Prostate gland (tissue), 2 donors: Measurements from ENCODE around the gene CRK. TPM values are rescaled to one million over a fixed set of nuclear protein-coding genes. Genes with fewer than 3 reads are reported as not detected.
"Not testable (repeated sequence)": the region's sequence is repeated elsewhere in the genome, so short reads cannot be mapped to it uniquely, and the experiment has no call there.

Experiments
- DNase-seq: peaks from one replicate; pipeline ENCODE4 v3.0.0-alpha.2; 2019; ENCODE audit warnings: low spot score
- H3K27ac ChIP-seq, 2 donors: fragments of 200-600 bp; sonication (generic); 2 replicates each; pipeline ENCODE4 v1.5.1; 2017 to 2019
- H3K27me3 ChIP-seq: fragments of 200-600 bp; sonication (generic); replicated peaks from 2 replicates; pipeline ENCODE4 v1.5.1; 2019; ENCODE audit not compliant: insufficient read depth
- H3K36me3 ChIP-seq, 2 donors: fragments of 200-600 bp; sonication (generic); 1 replicate in 1 of 2; 2 replicates in 1 of 2; pipeline versions ENCODE4 v1.5.1 to v1.8.1; 2017 to 2019
- H3K4me1 ChIP-seq: fragments of 200-600 bp; sonication (generic); replicated peaks from 2 replicates; pipeline ENCODE4 v1.5.1; 2019
- H3K4me3 ChIP-seq, 2 donors: fragments of 200-600 bp; sonication (generic); 2 replicates each; pipeline ENCODE4 v1.5.1; 2017 to 2019
- H3K9me3 ChIP-seq: fragments of 200-600 bp; sonication (generic); 2 replicates; pipeline ENCODE4 v1.5.1; 2017
- POLR2A ChIP-seq: fragments of 450-650 bp; IDR thresholded peaks from one replicate; pipeline ENCODE4 v1.6.1; 2016; ENCODE audit warnings: antibody characterized with exemption, mild to moderate bottlenecking
- POLR2AphosphoS5 ChIP-seq: sonication (generic); formaldehyde crosslinking; IDR thresholded peaks from one replicate; pipeline ENCODE4 v1.6.1; 2017; ENCODE audit warnings: antibody characterized with exemption
- WGBS: methylation state at CpG from one replicate; pipeline ENCODE4 v1.1.5; 2018; 5-methylcytosine and 5-hydroxymethylcytosine counted together
- intact Hi-C: fragments of 100-400 bp; cut with DNase I; formaldehyde crosslinking; loops from one replicate; pipeline ENCODE4 v1.14.2; 2022
- total RNA-seq, 2 donors: library from RNA; depleted of rRNA; stranded (reverse); fragments of >200 nt; gene quantifications; one replicate each; pipeline ENCODE4 v1.1.0, GENCODE V29; 2016
- TF ChIP-seq, protein P1 (sequence below), 4 experiments: fragments of 200-600 bp in 2 of 4; fragments of 450-650 bp in 2 of 4; sonication (generic) in 2 of 4; IDR thresholded peaks; 1 replicate in 3 of 4; 2 replicates in 1 of 4; pipeline ENCODE4 v1.5.1; 2016 to 2019; ENCODE audit warnings: antibody characterized with exemption in 4 of 4, mild to moderate bottlenecking in 2 of 4, moderate library complexity in 2 of 4

Gene CRK
- total RNA-seq, 2 donors from 2014 or later = 52.6 to 77.7 TPM

DNA sequence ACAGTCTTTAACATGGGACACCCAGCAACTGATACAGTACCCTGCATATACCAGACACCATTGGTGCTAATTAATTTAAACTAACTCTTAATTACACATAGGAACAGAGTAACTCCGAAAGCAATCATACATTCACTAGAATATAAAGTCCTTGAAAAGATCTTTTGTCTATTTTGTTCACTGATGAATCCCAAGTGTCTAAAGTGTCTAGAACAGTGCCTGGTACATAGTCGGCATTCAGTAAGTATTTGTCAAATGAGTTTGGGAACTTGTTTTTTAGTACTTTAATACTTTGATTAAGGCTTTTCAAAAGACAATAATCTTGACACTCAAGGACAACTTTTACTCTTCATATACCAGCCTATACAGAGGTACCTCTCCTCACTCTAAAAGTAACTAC lies 69.8 kb downstream of the CRK start:
- Histone ChIP-seq H3K27ac (no peak overlapping the region), H3K4me3 (no peak overlapping the region), H3K36me3 (no peaks in the 10 kb centered on the region), H3K9me3 (no peaks in the 10 kb centered on the region), H3K4me1 (peaks cover 10% of the 10 kb centered on the region), H3K27me3 (no peaks in the 10 kb centered on the region)
- no peak for DNase-seq
- no peak for TF ChIP-seq POLR2AphosphoS5
- TF ChIP-seq, protein P1, sequence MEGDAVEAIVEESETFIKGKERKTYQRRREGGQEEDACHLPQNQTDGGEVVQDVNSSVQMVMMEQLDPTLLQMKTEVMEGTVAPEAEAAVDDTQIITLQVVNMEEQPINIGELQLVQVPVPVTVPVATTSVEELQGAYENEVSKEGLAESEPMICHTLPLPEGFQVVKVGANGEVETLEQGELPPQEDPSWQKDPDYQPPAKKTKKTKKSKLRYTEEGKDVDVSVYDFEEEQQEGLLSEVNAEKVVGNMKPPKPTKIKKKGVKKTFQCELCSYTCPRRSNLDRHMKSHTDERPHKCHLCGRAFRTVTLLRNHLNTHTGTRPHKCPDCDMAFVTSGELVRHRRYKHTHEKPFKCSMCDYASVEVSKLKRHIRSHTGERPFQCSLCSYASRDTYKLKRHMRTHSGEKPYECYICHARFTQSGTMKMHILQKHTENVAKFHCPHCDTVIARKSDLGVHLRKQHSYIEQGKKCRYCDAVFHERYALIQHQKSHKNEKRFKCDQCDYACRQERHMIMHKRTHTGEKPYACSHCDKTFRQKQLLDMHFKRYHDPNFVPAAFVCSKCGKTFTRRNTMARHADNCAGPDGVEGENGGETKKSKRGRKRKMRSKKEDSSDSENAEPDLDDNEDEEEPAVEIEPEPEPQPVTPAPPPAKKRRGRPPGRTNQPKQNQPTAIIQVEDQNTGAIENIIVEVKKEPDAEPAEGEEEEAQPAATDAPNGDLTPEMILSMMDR (IDR thresholded peaks at IDR 0.05) = no peak
- TF ChIP-seq POLR2A = no peak
- 73% methylated on average over 2 of the region's 2 CpGs for WGBS
- intact Hi-C loops = no loop called here

DNA sequence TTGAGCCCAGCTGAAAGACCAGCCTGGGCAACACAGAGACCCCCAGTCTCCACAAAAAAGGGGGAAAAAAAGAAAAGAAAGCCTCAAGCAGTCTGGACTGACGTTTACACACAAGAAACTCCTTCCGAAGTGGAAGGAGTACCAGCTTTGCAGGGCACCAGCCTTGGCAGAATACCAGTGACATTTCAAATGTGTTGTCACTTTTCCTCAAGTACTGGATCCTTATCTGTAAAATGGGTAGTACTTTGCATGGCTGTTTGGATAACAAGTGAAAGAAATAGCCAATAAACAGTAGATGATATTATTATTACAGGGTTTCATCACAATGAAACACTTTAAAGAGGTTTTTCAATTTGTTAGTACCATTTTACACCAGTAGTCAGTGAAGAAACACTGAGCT lies 70.2 kb downstream of the CRK start:
- intact Hi-C loops = no loop called here
- no peaks in the 10 kb centered on the region for H3K9me3 ChIP-seq
- no peaks in the 10 kb centered on the region for H3K27me3 ChIP-seq
- DNase-seq = no peak
- no peak overlapping the region for H3K4me3 ChIP-seq
- 11% methylated on average over 2 of the region's 2 CpGs for WGBS
- H3K4me1 ChIP-seq = peaks cover 6% of the 10 kb centered on the region
- H3K27ac ChIP-seq = no peak overlapping the region
- no peak for TF ChIP-seq POLR2AphosphoS5
- TF ChIP-seq, protein P1 (IDR thresholded peaks at IDR 0.05) = no peak
- TF ChIP-seq POLR2A = no peak
- no peaks in the 10 kb centered on the region for H3K36me3 ChIP-seq

DNA sequence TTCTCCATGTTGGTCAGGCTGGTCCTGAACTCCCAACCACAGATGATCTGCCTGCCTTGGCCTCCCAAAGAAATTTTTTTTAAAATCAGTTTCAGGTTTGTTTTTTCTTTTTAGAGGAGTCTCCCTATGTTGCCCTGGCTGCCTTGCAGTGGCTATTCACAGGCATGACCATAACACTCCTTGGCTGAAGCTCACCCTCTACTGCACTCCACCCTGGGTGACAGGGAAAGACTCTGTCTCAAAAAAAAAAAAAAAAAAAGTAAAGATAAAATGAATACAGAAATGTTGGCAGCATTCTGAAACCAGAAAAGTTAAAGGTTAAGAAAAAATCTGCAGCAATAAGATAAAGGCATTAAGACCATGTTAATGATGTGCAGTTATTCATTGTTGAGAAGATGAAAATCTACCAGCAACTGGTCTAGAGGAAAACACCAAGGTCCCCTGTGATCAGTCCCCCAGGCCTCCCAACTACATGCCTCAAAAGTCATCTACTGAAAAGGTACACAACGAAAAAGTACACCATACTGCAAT lies 71.1 kb downstream of the CRK start:
- no peaks in the 10 kb centered on the region for H3K9me3 ChIP-seq
- intact Hi-C loops = no loop called here
- H3K27me3 ChIP-seq = no peaks in the 10 kb centered on the region
- H3K36me3 ChIP-seq = no peaks in the 10 kb centered on the region
- WGBS = 7% methylated on average over 1 of the region's 1 CpG
- H3K4me1 ChIP-seq = no peaks in the 10 kb centered on the region
- no peak overlapping the region for H3K4me3 ChIP-seq
- no peak overlapping the region for H3K27ac ChIP-seq
- no peak for TF ChIP-seq POLR2A
- no peak for TF ChIP-seq POLR2AphosphoS5
- TF ChIP-seq, protein P1 (IDR thresholded peaks at IDR 0.05) = no peak
- no peak for DNase-seq

DNA sequence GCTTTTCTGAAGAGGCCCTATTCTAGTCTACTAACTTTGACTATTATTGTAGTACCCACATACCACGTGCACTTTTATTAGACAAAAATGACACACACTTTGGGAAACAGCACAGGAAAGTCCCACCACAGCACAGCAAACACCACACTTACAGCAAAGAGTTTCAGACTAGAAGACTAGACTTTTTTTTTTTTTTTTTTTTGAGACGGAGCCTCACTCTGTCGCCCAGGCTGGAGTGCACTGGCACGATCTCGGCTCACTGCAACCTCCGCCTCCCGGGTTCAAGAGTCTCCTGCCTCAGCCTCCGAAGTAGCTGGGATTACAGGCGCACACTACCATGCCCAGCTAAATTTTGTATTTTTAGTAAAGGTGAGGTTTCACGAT lies 76.1 kb downstream of the CRK start:
- TF ChIP-seq, protein P1 (IDR thresholded peaks at IDR 0.05) = no peak
- TF ChIP-seq POLR2A (no peak), POLR2AphosphoS5 (no peak)
- no peak overlapping the region for H3K4me3 ChIP-seq
- 57% methylated on average over 10 of the region's 10 CpGs for WGBS
- no peaks in the 10 kb centered on the region for H3K9me3 ChIP-seq
- no peaks in the 10 kb centered on the region for H3K27me3 ChIP-seq
- no peaks in the 10 kb centered on the region for H3K36me3 ChIP-seq
- H3K4me1 ChIP-seq = peaks cover 26% of the 10 kb centered on the region
- no peak for DNase-seq
- intact Hi-C loops = no loop called here
- H3K27ac ChIP-seq = no peak overlapping the region

DNA sequence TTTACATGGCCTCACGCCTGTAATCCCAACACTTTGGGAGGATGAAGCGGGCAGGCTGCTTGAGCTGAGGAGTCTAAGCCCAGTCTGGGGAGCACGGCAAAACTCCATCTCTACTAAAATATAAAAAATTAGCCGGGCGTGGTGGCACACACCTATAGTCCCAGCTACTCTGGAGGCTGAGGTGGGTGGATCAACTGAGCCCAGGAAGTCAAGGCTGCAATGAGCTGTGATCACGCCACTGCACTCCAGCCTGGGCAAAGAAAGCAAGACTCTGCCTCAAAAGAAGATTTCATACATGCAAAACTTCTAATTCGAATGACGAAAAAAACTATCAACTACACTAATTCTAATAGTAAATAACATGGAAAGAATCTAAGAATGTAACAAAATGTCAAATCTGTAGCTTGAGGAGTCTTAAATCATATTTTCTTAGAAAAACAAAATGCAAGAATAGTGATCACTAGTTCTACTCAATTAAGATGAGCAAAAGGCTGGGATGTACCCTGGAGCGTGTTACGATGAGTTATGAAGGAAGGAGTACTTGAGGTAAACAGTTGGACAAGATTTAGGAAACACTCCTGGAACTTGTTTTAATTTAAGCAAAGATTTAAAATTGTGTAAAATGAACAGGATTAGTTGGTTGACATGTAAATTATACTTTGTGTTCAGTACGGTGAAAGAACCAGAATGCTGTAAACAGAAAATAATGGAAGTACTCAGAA lies 76.7 kb downstream of the CRK start:
- intact Hi-C loops = no loop called here
- Histone ChIP-seq H3K9me3 (no peaks in the 10 kb centered on the region), H3K36me3 (no peaks in the 10 kb centered on the region), H3K27me3 (no peaks in the 10 kb centered on the region), H3K4me1 (peaks cover 29% of the 10 kb centered on the region), H3K4me3 (no peak overlapping the region), H3K27ac (no peak overlapping the region)
- 58% methylated on average over 11 of the region's 11 CpGs for WGBS
- TF ChIP-seq POLR2AphosphoS5 (no peak), POLR2A (no peak)
- TF ChIP-seq, protein P1 (IDR thresholded peaks at IDR 0.05) = no peak
- DNase-seq = no peak

DNA sequence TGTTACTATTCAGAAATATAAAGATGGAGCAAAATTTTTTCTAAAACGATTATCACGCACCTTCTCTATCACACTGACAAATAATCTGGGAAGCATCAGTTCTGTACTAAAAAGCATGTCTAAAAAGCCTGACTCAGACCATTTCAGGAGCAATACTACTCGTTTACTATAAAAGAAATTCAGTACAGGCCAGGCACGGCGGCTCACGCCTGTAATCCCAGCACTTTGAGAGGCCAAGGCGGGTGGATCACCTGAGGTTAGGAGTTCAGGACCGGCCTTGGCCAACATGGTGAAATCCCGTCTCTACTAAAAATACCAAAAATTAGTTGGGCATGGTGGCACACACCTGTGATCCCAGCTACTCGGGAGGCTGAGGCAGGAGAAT lies 77.6 kb downstream of the CRK start:
- intact Hi-C loops, H3K27ac ChIP-seq, H3K36me3 ChIP-seq, H3K4me3 ChIP-seq, H3K9me3 ChIP-seq, DNase-seq, H3K27me3 ChIP-seq: not testable (repeated sequence)
- H3K4me1 ChIP-seq = peaks cover 34% of the 10 kb centered on the region
- 71% methylated on average over 10 of the region's 10 CpGs for WGBS
